ENCODE data around the gene OR13C8.

The OR13C8 gene

DNA sequence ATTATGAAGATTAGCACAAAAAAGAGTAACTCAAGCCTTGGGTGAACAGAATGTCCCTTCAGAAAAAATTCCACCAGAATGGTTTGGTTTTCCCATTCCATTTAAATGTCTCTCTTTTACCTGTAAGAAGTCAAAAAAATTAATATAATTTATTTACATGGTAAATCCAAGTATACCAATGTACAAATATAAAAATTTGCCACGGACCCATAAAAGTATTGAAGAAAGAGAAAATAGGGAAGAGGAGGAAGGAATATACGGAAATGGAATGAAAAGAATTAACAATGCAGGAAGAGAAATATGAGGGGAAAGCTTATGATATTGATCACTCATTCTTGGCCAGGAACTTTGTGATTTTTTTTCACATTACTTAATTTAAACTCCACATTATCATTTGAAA is 49.1 kb downstream of the OR13C8 start, which contains the start of gene OR13C9:
OR13C9 (minus strand) TSS at position 101 of the 400 bp plus-strand sequence; CDS start at position 101, 0 bp downstream.
- no peak for DNase-seq
